SK-N-SH (cell line): ENCODE data around the gene FRMD6. TPM values are rescaled to one million over a fixed set of nuclear protein-coding genes. Genes with fewer than 3 reads are reported as not detected.

Experiments used
- CTCF ChIA-PET: fragments of 300-600, 350-600 bp; formaldehyde crosslinking; extraction: SDS; loops from one replicate; lab custom pipeline; 2021; lab: Yijun Ruan, JAX
- POLR2A ChIA-PET: fragments of 350-600 bp; sonication (Branson Sonifier 250); formaldehyde crosslinking; extraction: SDS; loops from one replicate; lab custom pipeline; 2020; ENCODE audit warnings: antibody characterized with exemption, inconsistent platforms; lab: Yijun Ruan, JAX
- DNase-seq: peaks from one replicate; pipeline ENCODE4 v3.0.0; 2012
- H2AFZ ChIP-seq: fragments of 200-600 bp; sonication (generic); 2 replicates; pipeline ENCODE4 v1.8.1; 2016; ENCODE audit warnings: antibody characterized with exemption, mild to moderate bottlenecking, low read depth
- H3F3A ChIP-seq: fragments of 200-600 bp; sonication (generic); replicated peaks from 2 replicates; pipeline ENCODE3; 2016; ENCODE audit warnings: antibody characterized with exemption, mild to moderate bottlenecking; ENCODE audit not compliant: insufficient read depth
- H3K27ac ChIP-seq, 2 experiments: fragments of 200-500 bp in 1 of 2; fragments of 200-600 bp in 1 of 2; sonication (Bioruptor generic) in 1 of 2; sonication (generic), shearing (Covaris generic) in 1 of 2; 2 replicates each; pipeline versions ENCODE4 v1.5.1 to v1.6.1; 2014 to 2016; ENCODE audit warnings: low read depth in 2 of 2, inconsistent platforms in 1 of 2, low read length in 1 of 2, mild to moderate bottlenecking in 1 of 2, mixed read lengths in 1 of 2
- H3K27me3 ChIP-seq: fragments of 200-600 bp; sonication (generic), shearing (Covaris generic); 2 replicates; pipeline ENCODE4 v1.6.1; 2016; ENCODE audit warnings: mixed run types; ENCODE audit not compliant: insufficient read depth
- H3K36me3 ChIP-seq, 2 experiments: fragments of 200-500 bp in 1 of 2; fragments of 200-600 bp in 1 of 2; sonication (Bioruptor generic) in 1 of 2; sonication (generic) in 1 of 2; replicated peaks in 1 of 2; 2 replicates each; pipeline versions ENCODE3 to v1.5.1; 2014 to 2016; ENCODE audit warnings: low read length in 1 of 2, mild to moderate bottlenecking in 1 of 2; ENCODE audit not compliant: insufficient read depth in 2 of 2, control insufficient read depth in 1 of 2
- H3K4me1 ChIP-seq, 2 experiments: fragments of 200-500 bp in 1 of 2; fragments of 200-600 bp in 1 of 2; sonication (Bioruptor generic) in 1 of 2; sonication (generic), shearing (Covaris generic) in 1 of 2; 2 replicates each; pipeline versions ENCODE4 v1.5.1 to v1.6.1; 2014 to 2016; ENCODE audit warnings: low read depth in 1 of 2, low read length in 1 of 2, mixed run types in 1 of 2; ENCODE audit not compliant: insufficient read depth in 2 of 2, control insufficient read depth in 1 of 2
- H3K4me2 ChIP-seq: fragments of 200-600 bp; sonication (generic), shearing (Covaris generic); 2 replicates; pipeline ENCODE4 v1.6.1; 2017; ENCODE audit warnings: mixed run types
- H3K4me3 ChIP-seq, 2 experiments: fragments of 200-500 bp in 1 of 2; fragments of 200-600 bp in 1 of 2; sonication (Bioruptor generic) in 1 of 2; sonication (generic), shearing (Covaris generic) in 1 of 2; 2 replicates each; pipeline versions ENCODE4 v1.5.1 to v1.8.1; 2014 to 2016; ENCODE audit warnings: low read depth in 2 of 2, inconsistent platforms in 1 of 2, low read length in 1 of 2, mild to moderate bottlenecking in 1 of 2, mixed read lengths in 1 of 2, moderate library complexity in 1 of 2
- H3K79me2 ChIP-seq: fragments of 200-600 bp; sonication (generic); 2 replicates; pipeline ENCODE4 v1.8.1; 2017; ENCODE audit warnings: mild to moderate bottlenecking; ENCODE audit not compliant: insufficient read depth
- H3K9ac ChIP-seq: fragments of 200-600 bp; sonication (generic); 2 replicates; pipeline ENCODE4 v1.6.1; 2017; ENCODE audit warnings: mixed run types
- H3K9me2 ChIP-seq: fragments of 200-600 bp; sonication (generic); 2 replicates; pipeline ENCODE4 v1.6.1; 2017; ENCODE audit warnings: mixed run types
- H3K9me3 ChIP-seq: fragments of 200-600 bp; sonication (generic); 2 replicates; pipeline ENCODE4 v1.6.1; 2017; ENCODE audit warnings: mixed run types, mild to moderate bottlenecking, moderate library complexity
- H4K20me1 ChIP-seq: fragments of 200-600 bp; sonication (generic); 2 replicates; pipeline ENCODE4 v1.6.1; 2017; ENCODE audit warnings: mild to moderate bottlenecking, mixed run types; ENCODE audit not compliant: insufficient read depth
- ELF1 ChIP-seq: IDR thresholded peaks from 2 replicates; pipeline ENCODE4 v1.4.0; 2012
- EP300 ChIP-seq, 2 experiments: IDR thresholded peaks; 2 replicates each; pipeline versions ENCODE4 v1.4.0 to v1.6.1; 2012; ENCODE audit warnings: borderline replicate concordance in 1 of 2, low read depth in 1 of 2, low read length in 1 of 2
- EZH2phosphoT487 ChIP-seq: fragments of 200-600 bp; sonication (generic); IDR thresholded peaks from 2 replicates; pipeline ENCODE4 v1.6.1; 2017; ENCODE audit warnings: low read depth, mixed run types, mild to moderate bottlenecking, antibody characterized with exemption, moderate library complexity, borderline replicate concordance
- FOXJ3 ChIP-seq: sonication (generic); formaldehyde crosslinking; IDR thresholded peaks from 2 replicates; pipeline ENCODE4 v1.5.1; 2020; ENCODE audit warnings: mild to moderate bottlenecking, missing genetic modification reagents
- GABPA ChIP-seq: IDR thresholded peaks from 2 replicates; pipeline ENCODE4 v1.4.0; 2012; ENCODE audit warnings: low read depth, mild to moderate bottlenecking
- GATA2 ChIP-seq: sonication (generic); formaldehyde crosslinking; IDR thresholded peaks from 2 replicates; pipeline ENCODE4 v1.5.0; 2020; ENCODE audit warnings: mild to moderate bottlenecking, missing genetic modification reagents
- MAX ChIP-seq: IDR thresholded peaks from 2 replicates; pipeline ENCODE4 v1.4.0; 2012; ENCODE audit warnings: low read depth
- MEF2A ChIP-seq: IDR thresholded peaks from 2 replicates; pipeline ENCODE4 v1.4.0; 2012; ENCODE audit warnings: low read depth, borderline replicate concordance
- MXI1 ChIP-seq: IDR thresholded peaks from 2 replicates; pipeline ENCODE4 v1.6.1; 2012; ENCODE audit warnings: mild to moderate bottlenecking, low read depth, low read length, improper control_type of control experiment
- NFIC ChIP-seq: IDR thresholded peaks from 2 replicates; pipeline ENCODE4 v1.4.0; 2012; ENCODE audit warnings: borderline replicate concordance
- RXRA ChIP-seq: IDR thresholded peaks from 2 replicates; pipeline ENCODE4 v1.4.0; 2012; ENCODE audit warnings: low read depth, mild to moderate bottlenecking, borderline replicate concordance
- TAF1 ChIP-seq: IDR thresholded peaks from 2 replicates; pipeline ENCODE4 v1.6.1; 2012; ENCODE audit warnings: low read depth, mild to moderate bottlenecking, low read length, moderate library complexity, borderline replicate concordance
- TCF12 ChIP-seq: IDR thresholded peaks from 2 replicates; pipeline ENCODE4 v1.4.0; 2012
- USF1 ChIP-seq: IDR thresholded peaks from 2 replicates; pipeline ENCODE4 v1.4.0; 2012; ENCODE audit warnings: low read depth, borderline replicate concordance
- WGBS: methylation state at CpG from one replicate; pipeline ENCODE4 v1.1.6; 2017; ENCODE audit warnings: low lambda C conversion rate; 5-methylcytosine and 5-hydroxymethylcytosine counted together
- polyA plus RNA-seq, 3 experiments: library from polyadenylated mRNA; depleted of rRNA; stranded (reverse); fragments of >200 nt; gene quantifications; 2 replicates each; pipeline ENCODE4 v1.2.3, GENCODE V29; 2012
- TF ChIP-seq, protein P1 (sequence below): IDR thresholded peaks from 2 replicates; pipeline ENCODE4 v1.4.0; 2012; ENCODE audit warnings: low read depth, borderline replicate concordance
- TF ChIP-seq, protein P2 (sequence below): fragments of 150-350 bp; IDR thresholded peaks from 2 replicates; pipeline ENCODE4 v1.6.1; 2017; ENCODE audit warnings: antibody characterized with exemption, low read length, low read depth, borderline replicate concordance

Gene FRMD6
- polyA plus RNA-seq, 1 of the 3 experiments (the other 2 are of a cell fraction) = 147 TPM

DNA sequence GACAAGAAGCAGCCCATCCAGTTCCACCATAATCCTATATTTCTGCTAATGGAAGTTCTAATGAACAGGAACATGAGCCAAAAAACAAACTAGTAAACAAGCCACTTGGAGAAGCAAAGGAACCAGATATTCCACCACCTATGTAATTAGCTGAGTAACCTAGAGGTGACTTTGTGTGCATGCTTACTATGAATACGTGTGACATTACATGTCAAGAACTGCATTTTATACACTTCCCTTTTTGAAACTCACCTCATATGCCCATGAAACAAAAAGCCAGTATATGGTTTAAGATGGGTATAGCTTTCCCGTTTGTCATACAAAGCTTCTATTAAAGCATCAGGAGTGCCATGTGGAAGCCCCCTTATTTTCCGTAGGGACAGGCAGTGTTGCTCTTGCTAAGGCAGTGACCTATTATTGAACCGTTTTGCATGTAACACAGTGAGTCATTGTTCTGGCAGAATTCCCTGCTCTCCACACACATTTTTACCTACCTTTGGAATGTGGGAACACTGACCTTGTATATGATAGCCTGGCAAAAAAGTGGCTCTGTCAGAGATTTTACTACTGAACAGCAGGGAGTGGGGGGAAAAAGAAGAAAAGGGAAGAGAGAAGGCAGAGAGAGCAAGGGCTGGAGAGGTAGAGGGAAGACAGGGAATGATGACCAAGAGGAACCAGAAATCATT lies 34.8 kb upstream of the FRMD6 start (continued):
- TF ChIP-seq EP300 (IDR thresholded peaks at IDR 0.05; ENCODE audit: borderline replicate concordance in 1 of 2, low read depth in 1 of 2, low read length in 1 of 2) (peak; percentile 20 to 74; a peak in 2 of 4 replicates), GABPA (no peak), TCF12 (peak; percentile 81), MEF2A (no peak), ELF1 (no peak)

- Histone ChIP-seq H3K4me1 (peaks cover 3% of the 10 kb centered on the region in 2 experiments; a peak in 3 of 4 replicates), H4K20me1 (no peaks in the 10 kb centered on the region), H3K9ac (no peak overlapping the region), H2AFZ (no peak overlapping the region), H3K9me3 (no peaks in the 10 kb centered on the region), H3K4me3 (no peak overlapping the region), H3K27me3 (no peaks in the 10 kb centered on the region), H3F3A (peaks cover 7% of the 10 kb centered on the region), H3K4me2 (no peak overlapping the region), H3K9me2 (no peaks in the 10 kb centered on the region), H3K36me3 (no peaks in the 10 kb centered on the region), H3K79me2 (no peaks in the 10 kb centered on the region), H3K27ac (no peak overlapping the region)
- DNase-seq = no peak
- CTCF ChIA-PET = interaction anchor here (0.8 kb wide), 1 partner anchor 23 kb away, joined by 3 read pairs; no protein-coding TSS in a partner anchor
- 76% methylated on average over 4 of the region's 4 CpGs for WGBS
- TF ChIP-seq RXRA = no peak
- TF ChIP-seq GATA2 (CRISPR knock-in tag) = no peak
- no peak for TF ChIP-seq MAX
- TF ChIP-seq, protein P1, sequence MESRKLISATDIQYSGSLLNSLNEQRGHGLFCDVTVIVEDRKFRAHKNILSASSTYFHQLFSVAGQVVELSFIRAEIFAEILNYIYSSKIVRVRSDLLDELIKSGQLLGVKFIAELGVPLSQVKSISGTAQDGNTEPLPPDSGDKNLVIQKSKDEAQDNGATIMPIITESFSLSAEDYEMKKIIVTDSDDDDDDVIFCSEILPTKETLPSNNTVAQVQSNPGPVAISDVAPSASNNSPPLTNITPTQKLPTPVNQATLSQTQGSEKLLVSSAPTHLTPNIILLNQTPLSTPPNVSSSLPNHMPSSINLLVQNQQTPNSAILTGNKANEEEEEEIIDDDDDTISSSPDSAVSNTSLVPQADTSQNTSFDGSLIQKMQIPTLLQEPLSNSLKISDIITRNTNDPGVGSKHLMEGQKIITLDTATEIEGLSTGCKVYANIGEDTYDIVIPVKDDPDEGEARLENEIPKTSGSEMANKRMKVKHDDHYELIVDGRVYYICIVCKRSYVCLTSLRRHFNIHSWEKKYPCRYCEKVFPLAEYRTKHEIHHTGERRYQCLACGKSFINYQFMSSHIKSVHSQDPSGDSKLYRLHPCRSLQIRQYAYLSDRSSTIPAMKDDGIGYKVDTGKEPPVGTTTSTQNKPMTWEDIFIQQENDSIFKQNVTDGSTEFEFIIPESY = no peak
- no peak for TF ChIP-seq FOXJ3
- TF ChIP-seq TAF1 = no peak
- no peak for TF ChIP-seq MXI1
- no peak for TF ChIP-seq GABPA
- TF ChIP-seq EZH2phosphoT487 = no peak
- TF ChIP-seq, protein P2, sequence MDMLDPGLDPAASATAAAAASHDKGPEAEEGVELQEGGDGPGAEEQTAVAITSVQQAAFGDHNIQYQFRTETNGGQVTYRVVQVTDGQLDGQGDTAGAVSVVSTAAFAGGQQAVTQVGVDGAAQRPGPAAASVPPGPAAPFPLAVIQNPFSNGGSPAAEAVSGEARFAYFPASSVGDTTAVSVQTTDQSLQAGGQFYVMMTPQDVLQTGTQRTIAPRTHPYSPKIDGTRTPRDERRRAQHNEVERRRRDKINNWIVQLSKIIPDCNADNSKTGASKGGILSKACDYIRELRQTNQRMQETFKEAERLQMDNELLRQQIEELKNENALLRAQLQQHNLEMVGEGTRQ = no peak
- TF ChIP-seq NFIC = no peak
- TF ChIP-seq ELF1 = no peak
- no peak for TF ChIP-seq USF1
- TF ChIP-seq EP300 (IDR thresholded peaks at IDR 0.05; ENCODE audit: borderline replicate concordance in 1 of 2, low read depth in 1 of 2, low read length in 1 of 2) = no peak
- TF ChIP-seq TCF12 = no peak
- POLR2A ChIA-PET = no interaction called here
These were observed 32.1 kb upstream of the FRMD6 start for GRCh38 chr14:51619561-51619960.
